HG03442 (cell line): ENCODE results near the gene KRTAP10-7.
"Not testable (repeated sequence)": the region's sequence is repeated elsewhere in the genome, so short reads cannot be mapped to it uniquely, and the experiment has no call there.

Experiments
- ATAC-seq: cut with Tn5 transposase; IDR thresholded peaks from one replicate; pipeline ENCODE4 v1.9.1; 2021; ENCODE audit warnings: mild to moderate bottlenecking, moderate library complexity; ENCODE audit not compliant: unreplicated experiment

The KRTAP10-7 gene

DNA sequence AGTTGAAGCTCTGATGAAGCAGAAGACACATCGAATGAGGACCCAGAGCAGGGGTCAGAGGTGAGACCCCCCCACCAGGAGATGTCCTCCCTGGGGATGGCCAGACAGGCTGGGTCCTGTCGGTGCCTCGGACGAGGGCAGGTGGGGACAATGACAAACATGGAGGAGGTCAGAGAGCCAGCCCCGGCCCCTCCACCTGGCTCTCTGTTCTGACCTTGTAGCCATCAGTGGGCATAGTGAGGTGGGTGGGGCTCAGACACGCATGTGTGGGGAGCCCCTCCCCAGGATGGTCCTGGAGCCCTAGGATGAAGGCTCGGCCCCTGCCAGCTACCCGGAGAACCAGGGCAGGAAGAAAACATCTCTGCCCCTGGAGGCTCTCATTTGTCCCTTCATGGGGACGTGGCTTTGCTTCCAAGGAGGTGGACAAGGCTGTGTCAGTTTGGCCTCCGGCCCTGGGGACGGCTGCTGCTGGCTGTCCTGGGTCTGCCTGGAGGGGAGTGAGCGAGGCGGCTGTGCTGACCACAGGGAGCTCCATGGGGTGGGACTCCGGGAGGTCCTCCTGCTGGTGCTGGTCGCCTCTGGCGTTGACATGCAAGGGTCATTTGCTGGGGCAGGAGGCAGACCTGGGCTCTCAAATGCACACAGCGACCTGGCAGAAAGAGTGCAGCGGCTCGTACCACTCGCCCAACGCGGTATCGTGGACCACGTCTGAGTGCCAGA, 10.7 kb upstream of the KRTAP10-7 start:
- no peak for ATAC-seq

DNA sequence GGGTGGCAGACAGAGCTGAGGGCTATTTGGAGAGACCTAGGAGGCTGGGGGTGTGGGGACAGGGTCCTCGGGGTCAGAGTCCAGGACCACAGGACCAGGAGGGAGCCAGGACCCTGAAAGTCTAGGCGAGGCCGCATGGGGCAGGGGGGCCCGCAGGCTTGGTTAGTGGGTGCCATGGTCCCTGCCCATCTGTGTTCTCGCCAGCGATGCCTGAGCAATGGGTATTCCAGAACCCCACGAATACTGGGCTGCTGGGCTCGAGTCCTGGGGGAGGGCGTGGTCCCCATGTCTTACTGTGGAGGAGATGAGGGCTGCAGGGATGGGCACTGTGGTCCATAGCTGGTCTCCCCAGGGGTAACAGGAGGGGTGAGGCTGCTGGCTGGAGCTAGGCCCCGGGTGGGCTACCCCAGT, 10.1 kb upstream of the KRTAP10-7 start:
- ATAC-seq, result no peak

GRCh38 chr21:44590897-44591800, 9.2 kb upstream of the KRTAP10-7 start:
- not testable (repeated sequence) for ATAC-seq

- ATAC-seq, result not testable (repeated sequence)
These were observed 8.6 kb upstream of the KRTAP10-7 start for GRCh38 chr21:44591801-44592130.

DNA sequence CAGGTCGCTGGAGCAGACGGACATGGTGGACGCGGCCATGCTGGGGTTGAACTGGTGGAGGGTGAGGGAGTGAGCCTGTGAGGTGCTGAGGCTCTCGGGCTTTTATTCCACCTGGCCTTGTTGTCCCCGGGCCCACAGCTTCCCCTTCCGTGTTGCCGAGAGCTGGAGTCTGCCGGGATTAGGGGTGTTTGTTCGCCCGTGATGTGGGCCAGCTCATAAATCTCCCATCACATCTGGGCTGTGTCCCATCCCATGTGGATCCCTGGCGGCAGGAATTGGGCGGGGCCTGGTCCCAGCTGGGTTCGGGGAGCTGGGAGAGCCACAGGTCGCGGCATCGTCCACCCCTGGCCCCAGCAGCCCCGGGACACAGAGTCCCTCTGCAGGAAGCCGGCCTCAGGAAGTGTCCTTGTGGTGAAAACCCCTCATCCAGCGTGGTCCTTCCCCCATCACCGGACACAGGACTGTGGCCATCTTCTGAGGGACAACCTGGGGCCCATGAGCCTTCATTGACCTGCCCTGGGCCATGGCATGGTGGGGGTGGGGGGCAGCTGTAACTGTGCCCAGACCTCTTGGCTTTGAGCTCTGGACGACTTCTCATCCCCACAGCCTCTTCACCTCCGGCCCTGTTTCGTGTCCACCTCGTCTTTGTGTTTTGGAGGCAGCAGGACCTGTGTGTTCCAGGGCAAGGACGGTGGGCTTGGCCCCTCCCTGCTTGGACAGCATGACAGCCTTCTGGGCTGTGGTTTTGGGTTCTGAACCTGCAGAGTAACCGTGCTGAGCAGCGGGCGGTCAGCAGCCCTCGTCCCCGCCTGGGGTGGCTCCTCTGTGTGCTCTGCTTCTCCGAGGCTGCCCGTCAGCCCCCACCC, 7.7 kb upstream of the KRTAP10-7 start, which contains the start of gene KRTAP10-6:
KRTAP10-6 (minus strand) TSS at position 60 of the 866 bp plus-strand sequence; CDS start at position 39, 21 bp downstream.
- ATAC-seq, result no peak

GRCh38 chr21:44593598-44594405, 6.6 kb upstream of the KRTAP10-7 start:
- ATAC-seq, result no peak

DNA sequence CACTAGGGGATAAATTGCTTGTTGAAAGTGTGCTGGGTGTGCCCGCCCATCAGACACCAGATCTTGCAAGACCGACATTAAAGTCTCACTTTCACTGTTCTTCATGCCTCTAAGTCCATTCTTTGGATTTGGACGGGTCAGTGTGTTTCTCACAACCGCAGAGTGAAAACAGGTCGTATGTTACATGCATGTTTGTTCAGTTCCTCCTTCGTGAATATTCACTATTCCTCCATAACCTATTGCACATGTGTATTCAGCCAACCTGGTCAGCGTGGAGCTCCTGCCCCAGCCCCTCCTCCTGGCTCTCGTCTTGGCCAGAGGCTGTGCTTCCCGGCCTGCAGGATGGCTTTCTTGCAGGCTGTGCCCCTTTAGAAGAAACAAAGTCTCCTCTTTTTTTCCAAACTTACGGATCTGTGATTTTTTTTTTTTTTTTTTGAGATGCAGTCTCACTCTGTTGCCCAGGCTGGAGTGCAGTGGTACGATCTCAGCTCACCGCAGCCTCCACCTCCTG, 5.9 kb upstream of the KRTAP10-7 start:
- ATAC-seq, result no peak

DNA sequence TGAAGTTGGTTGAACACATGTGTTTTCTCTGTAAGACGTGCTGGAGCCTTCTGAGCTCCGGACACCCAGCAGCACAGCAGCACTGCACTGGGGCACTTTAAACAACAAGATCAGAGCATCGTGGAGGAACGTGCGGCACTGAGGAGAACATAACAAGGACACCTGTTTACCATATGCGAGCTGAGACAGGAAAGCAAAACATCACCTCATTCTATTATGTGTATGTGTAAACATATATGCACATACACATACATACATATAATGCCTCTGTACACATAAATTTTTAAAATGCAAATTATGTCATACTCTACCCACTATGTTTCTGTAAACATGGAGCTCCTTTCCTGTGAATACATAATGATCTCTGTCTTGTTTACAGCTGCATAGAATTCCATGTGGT, 4.9 kb upstream of the KRTAP10-7 start:
- ATAC-seq, result no peak

DNA sequence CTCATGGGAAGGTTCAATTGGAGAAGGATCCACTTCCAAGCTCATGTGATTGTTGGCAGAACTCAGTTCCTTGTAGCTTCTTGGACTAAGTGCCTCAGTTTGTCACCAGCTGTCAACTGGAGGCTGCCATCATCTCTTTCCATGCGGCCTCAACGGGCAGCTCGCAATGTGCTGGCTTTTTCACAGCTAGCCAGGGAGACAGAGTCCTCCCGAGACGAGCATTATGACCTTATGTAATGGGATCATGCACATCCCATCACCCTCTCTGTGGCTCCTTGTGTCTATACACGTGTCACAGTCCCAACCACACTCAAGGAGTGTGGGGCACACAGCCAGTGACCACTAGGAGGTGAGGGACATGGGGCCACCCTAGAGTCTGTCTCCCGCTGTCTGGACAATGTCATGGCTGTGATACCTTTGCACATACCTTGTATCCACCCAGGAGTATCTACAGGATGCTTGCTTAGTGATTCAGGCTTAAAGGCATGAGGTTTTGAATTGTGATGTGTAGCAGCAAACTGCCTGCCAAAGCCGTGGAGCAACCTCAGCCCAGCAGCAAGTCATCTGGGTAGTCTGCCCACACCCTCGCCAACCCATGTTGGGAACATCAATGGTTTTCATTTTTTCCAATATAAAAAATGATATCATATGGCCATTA, 4.2 kb upstream of the KRTAP10-7 start:
- no peak for ATAC-seq

DNA sequence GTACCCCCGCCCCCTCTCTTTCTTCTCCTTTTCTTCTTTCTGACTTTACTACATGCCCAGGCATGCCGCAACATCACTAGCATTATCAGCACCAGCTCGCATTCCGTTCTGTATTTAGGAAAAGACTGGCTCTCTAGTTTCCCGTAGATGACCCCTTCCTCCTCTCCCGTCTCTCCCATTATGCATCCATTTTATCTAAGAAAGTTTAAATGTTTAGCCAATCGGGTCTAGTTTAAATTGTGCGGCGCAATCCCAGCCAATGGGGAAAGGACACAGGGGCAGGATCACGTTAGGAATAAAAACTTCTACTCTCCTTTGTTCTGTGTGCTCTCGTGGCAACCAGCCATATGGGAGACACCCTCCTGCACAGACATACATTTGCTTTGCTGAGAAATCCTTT, 2.3 kb upstream of the KRTAP10-7 start:
- ATAC-seq, result no peak

- no peak for ATAC-seq
These were observed 950 bp upstream of the KRTAP10-7 start for GRCh38 chr21:44599264-44600029.

DNA sequence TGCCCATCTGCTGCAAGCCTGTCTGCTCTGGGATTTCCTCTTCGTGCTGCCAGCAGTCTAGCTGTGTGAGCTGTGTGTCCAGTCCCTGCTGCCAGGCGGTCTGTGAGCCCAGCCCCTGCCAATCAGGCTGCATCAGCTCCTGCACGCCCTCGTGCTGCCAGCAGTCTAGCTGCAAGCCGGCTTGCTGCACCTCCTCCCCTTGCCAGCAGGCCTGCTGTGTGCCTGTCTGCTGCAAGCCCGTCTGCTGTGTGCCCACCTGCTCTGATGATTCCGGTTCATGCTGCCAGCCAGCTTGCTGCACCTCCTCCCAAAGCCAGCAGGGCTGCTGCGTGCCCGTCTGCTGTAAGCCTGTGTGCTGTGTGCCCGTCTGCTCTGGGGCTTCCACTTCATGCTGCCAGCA, 694 bp downstream of the KRTAP10-7 start:
- ATAC-seq, result not testable (repeated sequence)

DNA sequence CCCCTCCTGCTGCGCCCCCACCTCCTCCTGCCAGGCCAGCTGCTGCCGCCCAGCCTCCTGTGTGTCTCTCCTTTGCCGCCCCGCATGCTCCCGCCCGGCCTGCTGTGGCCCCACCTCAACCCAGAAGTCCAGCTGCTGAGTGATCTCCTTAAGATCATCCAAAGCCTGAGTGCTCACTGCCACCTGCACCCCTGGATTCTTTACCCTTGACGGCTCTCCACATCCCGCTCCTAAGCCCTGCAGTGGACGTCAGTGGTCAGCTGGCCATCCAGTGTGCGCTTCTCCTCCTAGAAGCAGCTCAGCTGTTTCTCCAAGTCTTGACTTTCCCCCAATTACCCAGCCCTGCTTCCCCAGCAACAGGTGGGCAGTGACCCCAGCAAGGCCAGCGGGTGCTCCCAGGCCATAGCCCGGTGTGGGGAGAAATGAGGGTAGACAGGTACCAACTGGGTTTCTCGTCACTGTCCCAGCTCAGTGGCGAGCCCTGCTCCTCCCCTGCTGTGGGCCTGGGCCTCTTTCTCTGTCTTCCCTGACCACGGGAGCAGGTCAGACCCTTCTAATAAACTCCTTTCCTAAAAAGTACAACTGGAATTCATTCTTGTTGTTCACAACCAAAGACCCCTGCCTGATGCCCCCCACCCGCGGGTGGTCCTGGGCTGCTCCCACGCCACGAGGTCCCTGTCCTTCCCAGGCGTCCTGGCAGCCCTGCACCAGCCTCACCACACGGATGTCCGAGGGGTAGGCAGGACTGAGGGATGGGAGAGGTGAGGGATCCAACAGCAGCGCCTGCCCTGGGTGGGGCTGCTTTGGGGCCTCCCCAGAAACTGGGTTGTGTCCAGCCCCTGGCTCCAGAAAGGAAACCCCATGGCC, 1.4 kb downstream of the KRTAP10-7 start:
- no peak for ATAC-seq

DNA sequence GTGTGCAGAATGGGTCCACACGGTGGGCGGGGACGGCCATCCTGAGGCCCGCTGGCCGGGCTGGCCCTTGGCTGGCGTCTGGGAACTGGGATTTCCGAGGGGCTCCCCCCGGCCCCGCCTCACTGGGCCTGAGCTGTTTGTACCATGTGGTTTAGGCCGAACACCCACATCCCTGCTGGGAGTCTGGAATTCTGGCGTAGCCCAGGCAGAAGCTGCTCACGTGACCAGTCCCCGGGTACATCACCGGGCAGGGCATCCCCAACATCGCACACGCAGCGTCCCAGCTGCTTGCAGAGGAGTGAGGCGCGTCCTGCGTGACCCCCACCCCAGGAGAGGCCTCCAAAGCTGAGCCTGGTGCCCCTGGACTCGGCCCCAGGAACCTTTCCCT, 2.1 kb downstream of the KRTAP10-7 start:
- no peak for ATAC-seq

DNA sequence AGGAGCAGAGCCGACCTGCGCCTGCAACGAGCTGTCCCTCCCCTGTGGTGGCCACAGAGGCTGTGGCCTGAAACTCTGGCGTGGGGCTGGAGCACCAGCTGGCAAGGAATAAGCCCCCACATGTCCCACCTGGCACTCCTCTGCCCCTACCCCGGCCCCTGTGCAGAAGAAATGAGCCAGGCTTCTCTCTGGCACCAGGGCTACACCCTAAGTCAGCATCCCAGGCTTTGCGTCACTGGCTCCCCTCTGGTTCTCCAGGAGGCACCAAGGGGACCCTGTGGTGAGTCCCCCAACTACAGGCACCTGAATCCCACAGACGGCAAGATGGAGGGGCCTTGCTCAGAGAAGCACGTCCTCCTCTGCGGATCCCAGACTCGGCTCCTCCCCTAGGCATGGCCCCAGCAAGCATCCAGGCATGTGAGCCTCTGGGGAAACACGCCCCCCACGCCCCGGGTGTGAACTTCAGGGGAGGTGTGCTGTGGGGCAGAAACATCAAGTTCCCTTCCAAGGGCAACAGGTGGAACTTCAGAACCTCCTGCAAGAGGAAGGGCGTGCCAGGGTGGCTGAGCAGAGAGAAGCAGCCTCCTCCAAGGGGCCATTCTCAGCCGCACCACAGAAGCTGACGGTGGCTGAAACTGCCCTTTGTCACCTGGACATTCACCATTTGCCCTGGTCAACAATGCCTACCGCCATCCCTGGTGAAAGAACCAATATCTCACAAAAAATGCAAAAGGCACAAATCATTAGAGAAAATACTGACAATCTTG, 2.9 kb downstream of the KRTAP10-7 start:
- ATAC-seq, result no peak

DNA sequence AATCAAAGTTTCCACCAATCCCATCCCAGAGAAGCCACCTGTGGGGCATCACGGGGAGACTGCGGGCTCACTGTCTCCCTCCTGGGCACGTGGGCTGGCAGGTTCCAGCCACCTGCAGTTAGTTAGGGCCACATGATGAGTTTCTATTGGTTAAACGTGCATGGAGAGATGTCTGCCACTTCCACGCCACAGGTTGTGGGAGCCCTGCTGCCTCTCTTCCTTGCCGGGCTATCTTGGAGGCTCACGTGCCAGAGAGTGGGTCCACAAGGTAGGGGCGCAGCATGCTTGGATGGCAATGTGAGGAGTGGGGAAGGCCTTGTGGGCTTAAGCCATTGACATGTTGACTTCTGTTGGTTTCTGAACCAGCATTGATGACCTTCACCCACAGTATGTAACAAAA, 3.5 kb downstream of the KRTAP10-7 start:
- ATAC-seq, result no peak

DNA sequence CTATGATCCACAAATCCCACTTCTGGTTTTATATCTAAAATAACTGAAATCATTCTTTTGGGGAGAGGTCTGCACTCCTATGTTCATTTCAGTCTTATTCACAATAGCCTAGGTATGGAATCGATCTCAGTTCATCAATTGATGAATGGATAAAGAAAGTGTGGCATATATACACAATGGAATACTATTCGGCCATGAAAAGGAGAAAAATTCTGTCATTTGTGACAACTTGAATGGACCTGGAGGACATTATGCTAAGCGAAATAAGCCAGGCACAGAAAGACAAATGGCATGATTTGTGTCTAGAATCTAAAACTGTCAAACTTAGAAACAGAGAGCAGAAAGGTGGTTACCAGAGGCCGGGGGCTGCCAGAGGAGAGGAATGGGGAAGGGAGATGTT, 6.1 kb downstream of the KRTAP10-7 start:
- ATAC-seq, result no peak
